ENCODE measurements around the gene TRAPPC2B. TPM values are rescaled to one million over a fixed set of nuclear protein-coding genes. Genes with fewer than 3 reads are reported as not detected.
A peak's percentile ranks its signal among the peaks of the same experiment; 100 is the strongest.

TRAPPC2B gene
- total and polyA plus RNA-seq, 2 of the 13 experiments (the other 11 are each of a cell fraction or from before 2014, with no cell fraction given): 13.3 to 17.7 TPM

GRCh38 chr19:57350877-57351805 is 12.2 kb upstream of the TRAPPC2B start, which contains the start of gene ZNF304 (continued):
- TF ChIP-seq ATF7 (IDR thresholded peaks at IDR 0.05): no peak
- 0 out of 2 replicates have a peak, but pooled peaks have one; percentile 57 for TF ChIP-seq ATF7 (CRISPR knock-in tag; IDR thresholded peaks at IDR 0.05)
- peak; percentile 20; the same call in 1 of the 2 replicates for TF ChIP-seq ZNF614 (CRISPR knock-in tag; IDR thresholded peaks at IDR 0.05; ENCODE audit: borderline replicate concordance)
- peak; percentile 14; the same call in 1 of the 2 replicates for TF ChIP-seq ZNF564 (CRISPR knock-in tag; IDR thresholded peaks at IDR 0.05)
- TF ChIP-seq ZSCAN25 (CRISPR knock-in tag; IDR thresholded peaks at IDR 0.05): no peak; the same call in 1 of the 2 replicates
- no peak for TF ChIP-seq ZNF263 (CRISPR knock-in tag; IDR thresholded peaks at IDR 0.05)
- TF ChIP-seq RFX1 (IDR thresholded peaks at IDR 0.05): no peak
- no peak for TF ChIP-seq ZNF746 (CRISPR knock-in tag; IDR thresholded peaks at IDR 0.05)
- no peak for TF ChIP-seq FOSL1 (CRISPR knock-in tag; IDR thresholded peaks at IDR 0.05; ENCODE audit: borderline replicate concordance)
- peak; percentile 86; the same call in 1 of the 2 replicates for TF ChIP-seq HDAC1 (CRISPR knock-in tag; IDR thresholded peaks at IDR 0.05)
- peak; percentile 59; the same call in 1 of the 2 replicates for TF ChIP-seq DMAP1 (CRISPR knock-in tag; IDR thresholded peaks at IDR 0.05)
- TF ChIP-seq ZNF234 (CRISPR knock-in tag; conservative IDR thresholded peaks at IDR 0.05): no peak
- peak; percentile 98 for TF ChIP-seq ATF1 (CRISPR knock-in tag; IDR thresholded peaks at IDR 0.05)
- no peak for TF ChIP-seq REPIN1 (CRISPR knock-in tag; IDR thresholded peaks at IDR 0.05; ENCODE audit: borderline replicate concordance, low read depth)
- TF ChIP-seq HCFC1 (IDR thresholded peaks at IDR 0.05; ENCODE audit: low read depth, low read length): peak; percentile 88
- TF ChIP-seq ZNF331 (CRISPR knock-in tag; IDR thresholded peaks at IDR 0.05): peak; percentile 66; the same call in 1 of the 2 replicates
- TF ChIP-seq JUN (CRISPR knock-in tag; IDR thresholded peaks at IDR 0.05): no peak
- no peak for TF ChIP-seq NR1H2 (CRISPR knock-in tag; IDR thresholded peaks at IDR 0.05; ENCODE audit: borderline replicate concordance, low read depth)
- TF ChIP-seq SP2 (CRISPR knock-in tag; IDR thresholded peaks at IDR 0.05): peak; percentile 82
- peak; percentile 61 for TF ChIP-seq GABPA (IDR thresholded peaks at IDR 0.05; ENCODE audit: low read depth, low read length)
- peak; percentile 93 for TF ChIP-seq GABPA (CRISPR knock-in tag; IDR thresholded peaks at IDR 0.05; ENCODE audit: low read depth)
- 0 out of 2 replicates have a peak, but pooled peaks have one; percentile 37 for TF ChIP-seq KDM3A (CRISPR knock-in tag; IDR thresholded peaks at IDR 0.05; ENCODE audit: low read depth)
- TF ChIP-seq MEF2D (CRISPR knock-in tag; IDR thresholded peaks at IDR 0.05): peak; percentile 20; the same call in 1 of the 2 replicates
- TF ChIP-seq ZIK1 (CRISPR knock-in tag; IDR thresholded peaks at IDR 0.05; ENCODE audit: borderline replicate concordance, low read depth): no peak
- 0 out of 2 replicates have a peak, but pooled peaks have one; percentile 9 for TF ChIP-seq GATAD2A (CRISPR knock-in tag; IDR thresholded peaks at IDR 0.05)
- TF ChIP-seq ARID5B (CRISPR knock-in tag; IDR thresholded peaks at IDR 0.05): 0 out of 2 replicates have a peak, but pooled peaks have one; percentile 22
